GM12878 (cell line): Measurements from ENCODE around the gene HCFC1. TPM values are rescaled to one million over a fixed set of nuclear protein-coding genes. Genes with fewer than 3 reads are reported as not detected.
A peak's percentile ranks its signal among the peaks of the same experiment; 100 is the strongest.

Source experiments
- ATAC-seq: fragments of 200-7000 bp; cut with Tn5 transposase; 3 replicates; pipeline ENCODE4 v1.9.1; 2020; ENCODE audit warnings: mild to moderate bottlenecking, moderate library complexity
- BruUV-seq: library from RNA; stranded (reverse); fragments of 400-500 nt; replicated peaks from 2 replicates; lab custom pipeline; 2021; lab: Mats Ljungman, UMichigan
- CTCF ChIA-PET: fragments of 300-600 bp; sonication (Branson Sonifier 250); formaldehyde crosslinking; extraction: SDS; loops from one replicate; lab custom pipeline; 2021; ENCODE audit warnings: inconsistent platforms; lab: Yijun Ruan, JAX
- POLR2A ChIA-PET: fragments of 350-600 bp; formaldehyde crosslinking; extraction: SDS; loops from one replicate; lab custom pipeline; 2021; ENCODE audit warnings: inconsistent platforms; lab: Charles Lee
- RAD21 ChIA-PET: fragments of 300-600 bp; sonication (Branson Sonifier 250); formaldehyde crosslinking; loops from one replicate; lab custom pipeline; 2023; ENCODE audit warnings: antibody characterized with exemption; ENCODE audit not compliant: unreplicated experiment; lab: Charles Lee
- SMC1A ChIA-PET: fragments of 300-600 bp; sonication (Branson Sonifier 250); formaldehyde crosslinking; loops from one replicate; lab custom pipeline; 2023; ENCODE audit not compliant: unreplicated experiment, uncharacterized antibody; lab: Charles Lee
- DNase-seq: peaks from one replicate; pipeline ENCODE4 v3.0.0-alpha.2; 2011; ENCODE audit warnings: low read depth, low spot score
- FAIRE-seq: peaks from 3 replicates; lab custom pipeline; 2011; peaks lifted over from hg19 to GRCh38; lab: Jason Lieb, UNC
- H2AFZ ChIP-seq: 2 replicates; pipeline ENCODE4 v1.6.0; 2011; ENCODE audit warnings: low read depth, low read length, control low read depth; ENCODE audit not compliant: control insufficient read depth
- H3K27ac ChIP-seq: 2 replicates; pipeline ENCODE4 v1.5.1; 2011; ENCODE audit warnings: control low read depth; ENCODE audit not compliant: control insufficient read depth, insufficient read depth
- H3K27me3 ChIP-seq, 2 experiments: replicated peaks in 1 of 2; 2 replicates each; pipeline versions ENCODE4 v1.6.0 to v1.6.1; 2011; ENCODE audit warnings: low read length in 1 of 2; ENCODE audit not compliant: control insufficient read depth in 2 of 2, insufficient read depth in 2 of 2
- H3K36me3 ChIP-seq, 2 experiments: 2 replicates each; pipeline ENCODE4 v1.5.1; 2011; ENCODE audit warnings: low read length in 1 of 2; ENCODE audit not compliant: control insufficient read depth in 2 of 2, insufficient read depth in 2 of 2
- H3K4me1 ChIP-seq: 2 replicates; pipeline ENCODE4 v1.6.1; 2011; ENCODE audit warnings: mild to moderate bottlenecking, low read length, moderate library complexity, mixed read lengths; ENCODE audit not compliant: control insufficient read depth, insufficient read depth
- H3K4me2 ChIP-seq: 2 replicates; pipeline ENCODE4 v1.6.0; 2011; ENCODE audit warnings: control low read depth; ENCODE audit not compliant: control insufficient read depth, insufficient read depth
- H3K4me3 ChIP-seq: fragments of 200-600 bp; sonication (generic); 2 replicates; pipeline ENCODE4 v1.5.1; 2016
- H3K79me2 ChIP-seq: 2 replicates; pipeline ENCODE4 v1.6.0; 2011; ENCODE audit warnings: low read length; ENCODE audit not compliant: control insufficient read depth, insufficient read depth
- H3K9ac ChIP-seq: 2 replicates; pipeline ENCODE4 v1.8.0; 2011; ENCODE audit warnings: low read length, control low read depth, mixed read lengths; ENCODE audit not compliant: control insufficient read depth, insufficient read depth
- H3K9me3 ChIP-seq: replicated peaks from 3 replicates; pipeline ENCODE4 v1.5.1; 2011; ENCODE audit warnings: mild to moderate bottlenecking, low read length; ENCODE audit not compliant: control insufficient read depth, insufficient read depth
- H4K20me1 ChIP-seq: 2 replicates; pipeline ENCODE4 v1.6.0; 2011; ENCODE audit not compliant: control insufficient read depth, insufficient read depth
- BACH1 ChIP-seq: fragments of 450-650 bp; IDR thresholded peaks from 2 replicates; pipeline ENCODE4 v1.6.1; 2017; ENCODE audit warnings: mild to moderate bottlenecking, borderline replicate concordance
- CBX5 ChIP-seq: sonication (generic); IDR thresholded peaks from 2 replicates; pipeline ENCODE4 v1.6.1; 2016; ENCODE audit warnings: low read depth, moderate library complexity, mild to moderate bottlenecking, inconsistent platforms
- CHD4 ChIP-seq: fragments of 200-600 bp; sonication (generic); IDR thresholded peaks from 2 replicates; pipeline ENCODE4 v1.6.1; 2016; ENCODE audit warnings: mild to moderate bottlenecking
- CREB1 ChIP-seq: IDR thresholded peaks from 2 replicates; pipeline ENCODE4 v1.6.1; 2012; ENCODE audit warnings: low read depth, mild to moderate bottlenecking, inconsistent platforms
- EP300 ChIP-seq, 2 experiments: fragments of 150-350 bp in 1 of 2; IDR thresholded peaks; 2 replicates each; pipeline ENCODE4 v1.6.1; 2011 to 2012; ENCODE audit warnings: low read depth in 2 of 2, low read length in 2 of 2, borderline replicate concordance in 1 of 2, improper control_type of control experiment in 1 of 2, inconsistent platforms in 1 of 2; ENCODE audit not compliant: control insufficient read depth in 1 of 2
- EZH2 ChIP-seq: IDR thresholded peaks from 2 replicates; pipeline ENCODE4 v1.6.1; 2012; ENCODE audit warnings: low read depth, mild to moderate bottlenecking, control low read depth, inconsistent platforms, low read length, borderline replicate concordance; ENCODE audit not compliant: control insufficient read depth
- HDAC2 ChIP-seq: fragments of 200-600 bp; sonication (generic); IDR thresholded peaks from 2 replicates; pipeline ENCODE4 v1.6.1; 2017
- IKZF1 ChIP-seq: fragments of 450-650 bp; conservative IDR thresholded peaks from 2 replicates; pipeline ENCODE4 v1.6.1; 2017; ENCODE audit warnings: antibody characterized with exemption, mild to moderate bottlenecking
- IRF5 ChIP-seq: fragments of 450-650 bp; IDR thresholded peaks from 2 replicates; pipeline ENCODE4 v1.6.1; 2017; ENCODE audit warnings: borderline replicate concordance
- KAT2A ChIP-seq: conservative IDR thresholded peaks from 2 replicates; pipeline ENCODE4 v1.6.1; 2011; ENCODE audit warnings: low read depth, low read length; ENCODE audit not compliant: control insufficient read depth
- MAX ChIP-seq: IDR thresholded peaks from 2 replicates; pipeline ENCODE4 v1.6.1; 2012; ENCODE audit warnings: low read depth, low read length, improper control_type of control experiment
- MYB ChIP-seq: fragments of 150-350 bp; IDR thresholded peaks from 2 replicates; pipeline ENCODE4 v1.6.1; 2014; ENCODE audit warnings: mild to moderate bottlenecking, low read depth, low read length, borderline replicate concordance
- NBN ChIP-seq: fragments of 450-650 bp; IDR thresholded peaks from 2 replicates; pipeline ENCODE4 v1.6.1; 2016
- NR2F1 ChIP-seq: fragments of 450-650 bp; conservative IDR thresholded peaks from 2 replicates; pipeline ENCODE4 v1.6.1; 2017; ENCODE audit warnings: mild to moderate bottlenecking
- PAX5 ChIP-seq: IDR thresholded peaks from 2 replicates; pipeline ENCODE4 v1.6.1; 2011; ENCODE audit warnings: low read depth, low read length, borderline replicate concordance
- POLR2A ChIP-seq: IDR thresholded peaks from 2 replicates; pipeline ENCODE4 v1.6.1; 2011; ENCODE audit warnings: low read depth, mild to moderate bottlenecking, low read length
- RAD51 ChIP-seq: fragments of 450-650 bp; IDR thresholded peaks from 2 replicates; pipeline ENCODE4 v1.6.1; 2016; ENCODE audit warnings: moderate library complexity, mild to moderate bottlenecking, inconsistent platforms
- RB1 ChIP-seq: fragments of 450-650 bp; formaldehyde crosslinking; IDR thresholded peaks from 2 replicates; pipeline ENCODE4 v1.6.1; 2017; ENCODE audit warnings: mild to moderate bottlenecking, borderline replicate concordance
- RFX5 ChIP-seq: IDR thresholded peaks from 2 replicates; pipeline ENCODE4 v1.6.1; 2011; ENCODE audit warnings: low read depth, low read length, improper control_type of control experiment
- SMAD5 ChIP-seq: IDR thresholded peaks from 2 replicates; pipeline ENCODE4 v1.6.1; 2016; ENCODE audit warnings: antibody characterized with exemption, low read depth
- STAT1 ChIP-seq: fragments of 450-650 bp; conservative IDR thresholded peaks from 2 replicates; pipeline ENCODE4 v1.6.1; 2014; ENCODE audit warnings: antibody characterized with exemption, mild to moderate bottlenecking
- USF2 ChIP-seq: IDR thresholded peaks from 2 replicates; pipeline ENCODE4 v1.6.1; 2011; ENCODE audit warnings: low read depth, low read length, improper control_type of control experiment, borderline replicate concordance
- YBX1 ChIP-seq: fragments of 450-650 bp; IDR thresholded peaks from 2 replicates; pipeline ENCODE4 v1.6.1; 2016; ENCODE audit warnings: antibody characterized with exemption
- WGBS: methylation state at CpG from one replicate; pipeline ENCODE4 v1.1.6; 2016; ENCODE audit warnings: low lambda C conversion rate; ENCODE audit not compliant: insufficient replicate concordance, insufficient coverage; ENCODE audit errors: missing lambda C conversion rate; 5-methylcytosine and 5-hydroxymethylcytosine counted together
- in situ Hi-C: fragments of 300-500 bp; cut with MboI; formaldehyde crosslinking; loops from 9 replicates; pipeline ENCODE4 v1.14.3; 2018; ENCODE audit warnings: mixed read lengths
- intact Hi-C: fragments of 100-400 bp; cut with micrococcal nuclease; formaldehyde crosslinking; loops from one replicate; pipeline ENCODE4 v1.14.2; 2022; ENCODE audit not compliant: unreplicated experiment
- polyA plus RNA-seq, 11 experiments: library from polyadenylated mRNA; depleted of rRNA in 4 of 11; unstranded in 6 of 11; stranded (reverse) in 5 of 11; fragments of >200 nt; fragmentation: Nextera tagmentation in 4 of 11; fragmentation: Illumina TruSeq in 1 of 11; extraction: Ambion mirVana in 4 of 11; extraction: Trizol in 1 of 11; gene quantifications; 1 replicate in 1 of 11; 2 replicates in 10 of 11; pipeline versions ENCODE4 v1.2.1 to v1.2.3, GENCODE V29; 2011 to 2016; ENCODE audit warnings: inconsistent platforms in 2 of 11, missing spikeins in 2 of 11, low read depth in 1 of 11
- total RNA-seq, 4 experiments: library from RNA; depleted of rRNA in 3 of 4; stranded (reverse); fragments of >200 nt in 3 of 4; fragmentation: Illumina TruSeq in 1 of 4; extraction: Trizol in 1 of 4; gene quantifications; 2 replicates each; pipeline versions ENCODE4 v1.2.1 to v1.2.3, GENCODE V29; 2013 to 2021

Gene HCFC1
- total and polyA plus RNA-seq, 10 of the 15 experiments (the other 5 are each of a cell fraction or from before 2014, with no cell fraction given), result 3.9 to 92.7 (median 23.5) TPM

- H3K4me3 ChIP-seq, result peak overlapping the region; percentile 74
- peaks cover 0 to 2% of the 10 kb centered on the region in 2 experiments; a peak in 3 of 4 replicates for H3K36me3 ChIP-seq
- no peaks in the 10 kb centered on the region; the same call in 2 of the 3 replicates for H3K9me3 ChIP-seq
- ATAC-seq (peak; percentile 78), FAIRE-seq (peak; percentile 95), DNase-seq (peak; percentile 91)
- ChIA-PET RAD21 (interaction anchor here (1.0 to 6.2 kb wide), 4 partner anchors 17 to 134 kb away, joined by 3 to 48 read pairs (median 8); partner anchors contain the start of genes HCFC1, IDH3G and SSR4), SMC1A (interaction anchor here (0.6 to 5.5 kb wide), 3 partner anchors 19 to 74 kb away, joined by 3 to 61 read pairs (median 5); no protein-coding TSS in a partner anchor), POLR2A (interaction anchor here (0.5 to 5.8 kb wide), 9 partner anchors 9 to 201 kb away, joined by 3 to 68 read pairs (median 4); partner anchors contain the start of genes HCFC1, IDH3G, SSR4 and TMEM187), CTCF (interaction anchor here (0.6 to 8.7 kb wide), 7 partner anchors 19 to 206 kb away, joined by 3 to 172 read pairs (median 4); partner anchors contain the start of genes PLXNB3 and RENBP)
- in situ Hi-C loops (loop anchor here (10.0 kb wide), 1 partner anchor 57 kb away; no protein-coding TSS in a partner anchor), intact Hi-C loops (loop anchor here (2.0 to 5.0 kb wide), 4 partner anchors 43 to 444 kb away; partner anchors contain the start of genes ABCD1, BCAP31, FLNA and HCFC1)
- no TSS peak for BruUV-seq
- no peaks in the 10 kb centered on the region for H4K20me1 ChIP-seq
- H3K27ac ChIP-seq, result peak overlapping the region; percentile 98
- H3K4me2 ChIP-seq, result peak overlapping the region; percentile 93
- peaks cover 33% of the 10 kb centered on the region for H3K79me2 ChIP-seq
- 2% methylated on average over 71 of the region's 76 CpGs for WGBS
- peaks cover 9% of the 10 kb centered on the region; the same call in 1 of the 2 replicates for H3K4me1 ChIP-seq
- H2AFZ ChIP-seq, result no peak overlapping the region
- H3K9ac ChIP-seq, result peak overlapping the region; percentile 97
- H3K27me3 ChIP-seq, result no peaks in the 10 kb centered on the region
- TF ChIP-seq EZH2 (no peak), NR2F1 (no peak), CBX5 (no peak), CHD4 (no peak), SMAD5 (no peak), NBN (no peak), EP300 (IDR thresholded peaks at IDR 0.05; ENCODE audit: borderline replicate concordance in 1 of 2, control insufficient read depth in 1 of 2, low read depth in 2 of 2, low read length in 2 of 2) (no peak), KAT2A (no peak), MYB (no peak), RFX5 (0 out of 2 replicates have a peak, but pooled peaks have one; percentile 48), RAD51 (peak; percentile 79; the same call in 1 of the 2 replicates), IRF5 (no peak), BACH1 (no peak), CREB1 (peak; percentile 34; the same call in 1 of the 2 replicates), POLR2A (peak; percentile 74; the same call in 1 of the 2 replicates), HDAC2 (no peak), STAT1 (no peak), IKZF1 (peak; percentile 78), RB1 (peak; percentile 26; the same call in 1 of the 2 replicates), USF2 (peak; percentile 62), MAX (0 out of 2 replicates have a peak, but pooled peaks have one; percentile 33), YBX1 (no peak), PAX5 (no peak)
These were observed 43.5 kb downstream of the HCFC1 start for GRCh38 chrX:153927922-153928760.
